Duodenal mucosa (tissue), 2 donors: ENCODE results near the gene CLTCL1.
"Not testable (repeated sequence)": the region's sequence is repeated elsewhere in the genome, so short reads cannot be mapped to it uniquely, and the experiment has no call there.

Experiments
- H3K27ac ChIP-seq: one replicate; pipeline ENCODE4 v1.7.0; 2013; ENCODE audit warnings: low read depth, low read length
- H3K27me3 ChIP-seq, 2 donors: one replicate each; pipeline ENCODE4 v1.7.0; 2013; ENCODE audit warnings: low read length in 2 of 2, control low read depth in 1 of 2; ENCODE audit not compliant: insufficient read depth in 2 of 2, control insufficient read depth in 1 of 2
- H3K36me3 ChIP-seq, 2 donors: one replicate each; pipeline ENCODE4 v1.7.0; 2013; ENCODE audit warnings: low read length in 2 of 2, control low read depth in 1 of 2; ENCODE audit not compliant: insufficient read depth in 2 of 2, control insufficient read depth in 1 of 2
- H3K4me1 ChIP-seq, 2 donors: one replicate each; pipeline ENCODE4 v1.7.0; 2013; ENCODE audit warnings: low read length in 2 of 2, control low read depth in 1 of 2; ENCODE audit not compliant: insufficient read depth in 2 of 2, control insufficient read depth in 1 of 2
- H3K4me3 ChIP-seq, 2 donors: one replicate each; pipeline ENCODE4 v1.7.0; 2013; ENCODE audit warnings: low read length in 2 of 2, low read depth in 1 of 2
- H3K9ac ChIP-seq, 2 donors: one replicate each; pipeline ENCODE4 v1.7.0; 2013; ENCODE audit warnings: low read length in 2 of 2, low read depth in 1 of 2
- H3K9me3 ChIP-seq, 2 donors: one replicate each; pipeline ENCODE4 v1.7.0; 2013; ENCODE audit warnings: low read length in 2 of 2, control low read depth in 1 of 2; ENCODE audit not compliant: control insufficient read depth in 1 of 2

The CLTCL1 gene

GRCh38 chr22:19291580-19292457 lies at the start of gene CLTCL1:
Gene CLTCL1 (minus strand): TSS chr22:19291719. CDS start chr22:19291641, 78 bp downstream.
- Histone ChIP-seq H3K9ac (peak within 1 kb of the TSS; percentile 72 to 81), H3K36me3 (no peaks in the 10 kb centered on the region), H3K4me3 (peak within 1 kb of the TSS; percentile 92 to 93), H3K27ac (no peak within 1 kb of the TSS), H3K9me3 (no peaks in the 10 kb centered on the region), H3K4me1 (peaks cover 13 to 19% of the 10 kb centered on the region in 2 donors), H3K27me3 (peaks cover 18 to 29% of the 10 kb centered on the region in 2 donors)

- no peak overlapping the region for H3K4me3 ChIP-seq
- H3K27me3 ChIP-seq, result no peaks in the 10 kb centered on the region
- peaks cover 0 to 5% of the 10 kb centered on the region in 2 donors for H3K4me1 ChIP-seq
- H3K36me3 ChIP-seq, result peaks cover 6 to 47% of the 10 kb centered on the region in 2 donors
- H3K27ac ChIP-seq, result no peak overlapping the region
- peaks cover 8 to 11% of the 10 kb centered on the region in 2 donors for H3K9me3 ChIP-seq
- H3K9ac ChIP-seq, result no peak overlapping the region
Observed at GRCh38 chr22:19337137-19337536, 45.6 kb upstream of the CLTCL1 start.

GRCh38 chr22:19336133-19337075 lies 44.9 kb upstream of the CLTCL1 start:
- Histone ChIP-seq H3K27me3 (no peaks in the 10 kb centered on the region), H3K27ac (no peak overlapping the region), H3K4me3 (no peak overlapping the region), H3K9ac (no peak overlapping the region), H3K9me3 (peaks cover 8 to 11% of the 10 kb centered on the region in 2 donors), H3K36me3 (peaks cover 14 to 53% of the 10 kb centered on the region in 2 donors), H3K4me1 (peaks cover 0 to 5% of the 10 kb centered on the region in 2 donors)

- peaks cover 23 to 56% of the 10 kb centered on the region in 2 donors for H3K36me3 ChIP-seq
Observed at GRCh38 chr22:19331975-19332374, 40.5 kb upstream of the CLTCL1 start.

GRCh38 chr22:19331474-19331873 lies 40.0 kb upstream of the CLTCL1 start:
- H3K27ac ChIP-seq, result no peak overlapping the region
- peaks cover 23 to 52% of the 10 kb centered on the region in 2 donors for H3K36me3 ChIP-seq
- H3K4me3 ChIP-seq, result no peak overlapping the region
- no peaks in the 10 kb centered on the region for H3K27me3 ChIP-seq
- H3K9me3 ChIP-seq, result no peaks in the 10 kb centered on the region
- no peak overlapping the region for H3K9ac ChIP-seq
- H3K4me1 ChIP-seq, result peaks cover 0 to 3% of the 10 kb centered on the region in 2 donors

More at GRCh38 chr22:19331975-19332374, 40.5 kb upstream of the CLTCL1 start:
- no peak overlapping the region for H3K27ac ChIP-seq
- H3K9me3 ChIP-seq, result no peaks in the 10 kb centered on the region
- H3K27me3 ChIP-seq, result no peaks in the 10 kb centered on the region
- H3K4me3 ChIP-seq, result no peak overlapping the region
- H3K4me1 ChIP-seq, result peaks cover 0 to 5% of the 10 kb centered on the region in 2 donors
- no peak overlapping the region for H3K9ac ChIP-seq

- Histone ChIP-seq H3K9ac (no peak overlapping the region), H3K36me3 (peaks cover 23 to 47% of the 10 kb centered on the region in 2 donors), H3K4me3 (no peak overlapping the region), H3K27me3 (no peaks in the 10 kb centered on the region), H3K4me1 (no peaks in the 10 kb centered on the region), H3K9me3 (no peaks in the 10 kb centered on the region), H3K27ac (no peak overlapping the region)
Observed at GRCh38 chr22:19330865-19331418, 39.4 kb upstream of the CLTCL1 start.

- H3K27ac ChIP-seq, H3K9me3 ChIP-seq, H3K9ac ChIP-seq, H3K27me3 ChIP-seq, H3K4me1 ChIP-seq, H3K4me3 ChIP-seq: not testable (repeated sequence)
- peaks cover 23 to 47% of the 10 kb centered on the region in 2 donors for H3K36me3 ChIP-seq
Observed at GRCh38 chr22:19330205-19330604, 38.7 kb upstream of the CLTCL1 start.

GRCh38 chr22:19329454-19329853 lies 37.9 kb upstream of the CLTCL1 start:
- H3K36me3 ChIP-seq, result peaks cover 23 to 44% of the 10 kb centered on the region in 2 donors
- H3K9me3 ChIP-seq, result no peaks in the 10 kb centered on the region
- no peaks in the 10 kb centered on the region for H3K4me1 ChIP-seq
- H3K27me3 ChIP-seq, result no peaks in the 10 kb centered on the region
- H3K27ac ChIP-seq, result no peak overlapping the region
- no peak overlapping the region for H3K4me3 ChIP-seq
- no peak overlapping the region for H3K9ac ChIP-seq

- Histone ChIP-seq H3K27ac (no peak overlapping the region), H3K9ac (no peak overlapping the region), H3K36me3 (peaks cover 8 to 21% of the 10 kb centered on the region in 2 donors)
Observed at GRCh38 chr22:19325296-19325948, 33.9 kb upstream of the CLTCL1 start.

More at GRCh38 chr22:19325296-19325948, 33.9 kb upstream of the CLTCL1 start:
- no peaks in the 10 kb centered on the region for H3K27me3 ChIP-seq
- H3K4me3 ChIP-seq, result no peak overlapping the region
- H3K9me3 ChIP-seq, result no peaks in the 10 kb centered on the region
- H3K4me1 ChIP-seq, result no peaks in the 10 kb centered on the region
